ENCODE results near the gene SPHK1. TPM values are rescaled to one million over a fixed set of nuclear protein-coding genes. Genes with fewer than 3 reads are reported as not detected.

Gene SPHK1
- total RNA-seq, 1 experiment from 2014 or later: 7.7 TPM

GRCh38 chr17:76399175-76400172, 15.1 kb downstream of the SPHK1 start:
- intact Hi-C loops (cut with micrococcal nuclease; ENCODE audit: unreplicated experiment): no loop called here
- Mint-ChIP-seq H3K36me3 (ENCODE audit: insufficient read depth, unreplicated experiment) (peaks cover 49% of the 10 kb centered on the region), H3K27ac (ENCODE audit: unreplicated experiment) (no peak overlapping the region), H3K27me3 (ENCODE audit: insufficient read depth, unreplicated experiment) (no peaks in the 10 kb centered on the region), H3K4me1 (ENCODE audit: low read depth, unreplicated experiment) (no peaks in the 10 kb centered on the region), H3K9me3 (ENCODE audit: unreplicated experiment) (no peaks in the 10 kb centered on the region), H3K4me3 (ENCODE audit: unreplicated experiment) (no peak overlapping the region)
- H3K27me3 ChIP-seq (replicated peaks; ENCODE audit: control insufficient read depth, insufficient read depth, low read length): no peaks in the 10 kb centered on the region
- H3K4me1 ChIP-seq: no peaks in the 10 kb centered on the region
- H3K36me3 ChIP-seq (ENCODE audit: control insufficient read depth, insufficient read depth, low read length): peaks cover 7% of the 10 kb centered on the region
- no peak for TF ChIP-seq CTCF (IDR thresholded peaks at IDR 0.05; ENCODE audit: insufficient read depth in 1 of 2, low read depth in 1 of 2, low read length in 1 of 2, severe bottlenecking in 1 of 2, unreplicated experiment in 1 of 2)
- DNase-seq: no peak
- H3K9me3 ChIP-seq: no peaks in the 10 kb centered on the region
- TSS peak; percentile 64 for BruUV-seq (replicated peaks)
- ChIA-PET POLR2A (interaction anchor here (0.5 kb wide), 1 partner anchor 9 kb away, joined by 6 read pairs; no protein-coding TSS in a partner anchor), CTCF (interaction anchor here (0.8 to 3.2 kb wide), 3 partner anchors 14 to 134 kb away, joined by 3 to 49 read pairs (median 21); partner anchors contain the start of genes SPHK1 and UBALD2)
- H3K4me3 ChIP-seq (ENCODE audit: low read depth, low read length): no peak overlapping the region

- H3K4me1 ChIP-seq: no peaks in the 10 kb centered on the region
- no peaks in the 10 kb centered on the region for H3K9me3 Mint-ChIP-seq (ENCODE audit: unreplicated experiment)
- POLR2A ChIA-PET: no interaction called here
- H3K4me1 Mint-ChIP-seq (ENCODE audit: low read depth, unreplicated experiment): no peaks in the 10 kb centered on the region
- H3K4me3 Mint-ChIP-seq (ENCODE audit: unreplicated experiment): no peak overlapping the region
- H3K27me3 ChIP-seq (replicated peaks; ENCODE audit: control insufficient read depth, insufficient read depth, low read length): no peaks in the 10 kb centered on the region
- H3K36me3 ChIP-seq (ENCODE audit: control insufficient read depth, insufficient read depth, low read length): peaks cover 1% of the 10 kb centered on the region
- H3K4me3 ChIP-seq (ENCODE audit: low read depth, low read length): no peak overlapping the region
- intact Hi-C loops (cut with micrococcal nuclease; ENCODE audit: unreplicated experiment): no loop called here
- no peaks in the 10 kb centered on the region for H3K27me3 Mint-ChIP-seq (ENCODE audit: insufficient read depth, unreplicated experiment)
- peaks cover 38% of the 10 kb centered on the region for H3K36me3 Mint-ChIP-seq (ENCODE audit: insufficient read depth, unreplicated experiment)
- TF ChIP-seq CTCF (IDR thresholded peaks at IDR 0.05; ENCODE audit: insufficient read depth in 1 of 2, low read depth in 1 of 2, low read length in 1 of 2, severe bottlenecking in 1 of 2, unreplicated experiment in 1 of 2): no peak
- CTCF ChIA-PET: no interaction called here
- no peak overlapping the region for H3K27ac Mint-ChIP-seq (ENCODE audit: unreplicated experiment)
- BruUV-seq (replicated peaks): no TSS peak
- DNase-seq: no peak
- no peaks in the 10 kb centered on the region for H3K9me3 ChIP-seq
Observed at GRCh38 chr17:76402711-76403110, 18.3 kb downstream of the SPHK1 start.

GRCh38 chr17:76404256-76404655, 19.8 kb downstream of the SPHK1 start:
- Mint-ChIP-seq H3K4me1 (ENCODE audit: low read depth, unreplicated experiment) (no peaks in the 10 kb centered on the region), H3K4me3 (ENCODE audit: unreplicated experiment) (no peak overlapping the region), H3K36me3 (ENCODE audit: insufficient read depth, unreplicated experiment) (peaks cover 28% of the 10 kb centered on the region), H3K9me3 (ENCODE audit: unreplicated experiment) (no peaks in the 10 kb centered on the region), H3K27ac (ENCODE audit: unreplicated experiment) (no peak overlapping the region), H3K27me3 (ENCODE audit: insufficient read depth, unreplicated experiment) (no peaks in the 10 kb centered on the region)
- BruUV-seq (replicated peaks): no TSS peak
- CTCF ChIA-PET: interaction anchor here (1.3 to 1.8 kb wide), 2 partner anchors 13 to 54 kb away, joined by 3 to 5 read pairs; no protein-coding TSS in a partner anchor
- Histone ChIP-seq H3K9me3 (no peaks in the 10 kb centered on the region), H3K4me3 (ENCODE audit: low read depth, low read length) (no peak overlapping the region), H3K27me3 (replicated peaks; ENCODE audit: control insufficient read depth, insufficient read depth, low read length) (no peaks in the 10 kb centered on the region), H3K4me1 (no peaks in the 10 kb centered on the region), H3K36me3 (ENCODE audit: control insufficient read depth, insufficient read depth, low read length) (no peaks in the 10 kb centered on the region; the same call in none of the 2 replicates)
- no peak for TF ChIP-seq CTCF (IDR thresholded peaks at IDR 0.05; ENCODE audit: insufficient read depth in 1 of 2, low read depth in 1 of 2, low read length in 1 of 2, severe bottlenecking in 1 of 2, unreplicated experiment in 1 of 2)
- intact Hi-C loops (cut with micrococcal nuclease; ENCODE audit: unreplicated experiment): no loop called here
- no peak for DNase-seq
- POLR2A ChIA-PET: no interaction called here
